ENCODE measurements around the gene AK5.

GRCh38 chr1:77597310-77597709 is 315.5 kb downstream of the AK5 start:
- TF ChIP-seq CTCF (IDR thresholded peaks at IDR 0.05; ENCODE audit: low read depth, low read length) (no peak), MAX (IDR thresholded peaks at IDR 0.05; ENCODE audit: low read depth, low read length) (no peak), MYC (IDR thresholded peaks at IDR 0.05; ENCODE audit: low read depth, low read length) (no peak), POLR2A (IDR thresholded peaks at IDR 0.05; ENCODE audit: extremely low read depth, insufficient read length) (no peak)

All from NB4 (cell line).